ENCODE measurements around the gene GPR132. TPM values are rescaled to one million over a fixed set of nuclear protein-coding genes. Genes with fewer than 3 reads are reported as not detected.

GPR132 gene
- total RNA-seq, 2 experiments from 2014 or later, result 51.2 to 51.4 TPM

DNA sequence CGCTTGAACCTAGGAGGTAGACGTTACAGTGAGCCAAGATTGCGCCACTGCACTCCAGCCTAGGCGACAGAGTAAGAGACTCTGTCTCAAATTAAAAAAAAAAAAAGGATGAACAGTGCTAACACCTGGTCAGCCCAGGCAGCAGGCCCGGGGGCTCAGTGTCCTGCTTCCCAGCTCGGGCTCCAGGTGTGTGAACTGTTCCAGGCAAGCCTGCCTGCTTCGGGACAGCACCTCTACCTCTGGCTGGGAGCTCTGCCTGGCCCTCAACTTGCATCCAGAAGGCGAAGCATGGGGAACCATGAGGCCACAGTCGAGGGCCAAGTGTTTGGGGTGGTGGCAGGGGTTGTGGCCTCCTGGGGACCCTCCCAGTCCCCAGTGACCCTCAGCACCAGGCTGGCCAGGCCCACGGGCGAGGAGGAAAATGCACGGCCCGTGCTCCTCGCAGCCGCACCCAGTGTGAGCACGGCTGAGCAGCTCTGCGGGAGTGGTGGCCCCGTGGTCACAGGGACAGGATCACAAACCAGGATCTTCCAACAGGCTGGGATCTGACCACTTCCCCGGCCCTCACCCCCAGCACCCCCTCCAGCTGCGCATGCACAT is 59.8 kb downstream of the GPR132 start:
- no peak overlapping the region for H3K4me3 Mint-ChIP-seq
- peaks cover 33% of the 10 kb centered on the region for H3K36me3 Mint-ChIP-seq (ENCODE audit: low read depth)
- ChIA-PET POLR2A (interaction anchor here (1.5 to 2.9 kb wide), 3 partner anchors 10 to 60 kb away, joined by 3 to 16 read pairs (median 11); partner anchors contain the start of genes CDCA4 and GPR132), CTCF (no interaction called here)
- no peak for DNase-seq
- no peaks in the 10 kb centered on the region for H3K27me3 Mint-ChIP-seq
- H3K9me3 Mint-ChIP-seq, result no peaks in the 10 kb centered on the region
- H3K4me1 Mint-ChIP-seq, result peaks cover 5% of the 10 kb centered on the region
- H3K27ac Mint-ChIP-seq, result no peak overlapping the region

Other genes starting within 250 kb of the GPR132 start
- 1 to 10 TPM; 3.0 to 3.2 TPM for gene CEP170B, start 200.2 kb downstream of the GPR132 start, total RNA-seq
- not detected for gene PLD4, start 140.6 kb downstream of the GPR132 start, total RNA-seq
- gene AHNAK2, start 87.1 kb downstream of the GPR132 start, total RNA-seq, result not detected
- gene CLBA1, start 79.6 kb downstream of the GPR132 start, total RNA-seq, result under 1 TPM; 0.38 to 0.68 TPM
- gene CDCA4, start 44.3 kb downstream of the GPR132 start, total RNA-seq, result 10 to 100 TPM; 57.1 to 57.5 TPM
- 1 to 10 TPM; 2.6 to 3.0 TPM for gene JAG2, start 103.3 kb upstream of the GPR132 start, total RNA-seq
- gene NUDT14, start 115.9 kb upstream of the GPR132 start, total RNA-seq, result 10 to 100 TPM; 23.8 to 24.9 TPM
- gene BTBD6, start 183.1 kb upstream of the GPR132 start, total RNA-seq, result 10 to 100 TPM; 44.2 to 45.7 TPM
- gene BRF1, start 235.6 kb upstream of the GPR132 start, total RNA-seq, result 10 to 100 TPM; 37.4 to 40.7 TPM
- 10 to 100 TPM; 28.3 to 29.9 TPM for gene PACS2, start 249.3 kb upstream of the GPR132 start, total RNA-seq

Data from activated CD4-positive, alpha-beta memory T cell treated with anti-CD3 and anti-CD28 coated beads, Interleukin-2, amount 10 ng/mL, durations not matched to agents 7 days and 5 days (primary cell).